Prostate gland (tissue), 2 donors: ENCODE results near the gene OR5H15.

Source experiments
- POLR2A ChIP-seq: fragments of 450-650 bp; IDR thresholded peaks from one replicate; pipeline ENCODE4 v1.6.1; 2016; ENCODE audit warnings: antibody characterized with exemption, mild to moderate bottlenecking
- POLR2AphosphoS5 ChIP-seq: sonication (generic); formaldehyde crosslinking; IDR thresholded peaks from one replicate; pipeline ENCODE4 v1.6.1; 2017; ENCODE audit warnings: antibody characterized with exemption
- TF ChIP-seq, protein P1 (sequence below), 4 experiments: fragments of 200-600 bp in 2 of 4; fragments of 450-650 bp in 2 of 4; sonication (generic) in 2 of 4; IDR thresholded peaks; 1 replicate in 3 of 4; 2 replicates in 1 of 4; pipeline ENCODE4 v1.5.1; 2016 to 2019; ENCODE audit warnings: antibody characterized with exemption in 4 of 4, mild to moderate bottlenecking in 2 of 4, moderate library complexity in 2 of 4

DNA sequence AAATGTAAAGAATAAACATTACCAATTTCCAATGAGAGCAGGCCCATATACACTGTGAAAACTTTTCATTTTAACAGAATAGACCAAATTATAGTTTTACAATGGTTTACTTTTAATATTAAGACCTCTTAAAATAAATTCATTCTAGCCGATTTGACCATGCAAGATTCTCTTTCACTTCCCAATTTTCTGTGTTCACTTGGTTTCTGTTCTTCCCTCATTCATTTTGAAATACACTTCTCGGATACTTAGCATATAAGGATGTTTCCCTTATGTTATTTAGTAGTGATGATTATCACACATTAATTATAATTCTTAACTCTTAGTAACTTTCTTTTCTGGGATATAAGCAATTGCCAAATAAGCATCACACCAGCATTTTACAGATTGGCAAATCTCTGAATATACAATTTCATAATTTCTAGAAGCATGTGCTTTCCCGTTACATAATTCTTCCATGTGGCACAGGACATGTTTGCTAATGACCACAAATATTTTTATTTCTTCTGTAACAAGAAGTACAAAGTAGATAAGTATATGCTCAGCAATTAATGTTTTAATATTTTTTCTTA lies 13.9 kb downstream of the OR5H15 start:
- TF ChIP-seq, protein P1, sequence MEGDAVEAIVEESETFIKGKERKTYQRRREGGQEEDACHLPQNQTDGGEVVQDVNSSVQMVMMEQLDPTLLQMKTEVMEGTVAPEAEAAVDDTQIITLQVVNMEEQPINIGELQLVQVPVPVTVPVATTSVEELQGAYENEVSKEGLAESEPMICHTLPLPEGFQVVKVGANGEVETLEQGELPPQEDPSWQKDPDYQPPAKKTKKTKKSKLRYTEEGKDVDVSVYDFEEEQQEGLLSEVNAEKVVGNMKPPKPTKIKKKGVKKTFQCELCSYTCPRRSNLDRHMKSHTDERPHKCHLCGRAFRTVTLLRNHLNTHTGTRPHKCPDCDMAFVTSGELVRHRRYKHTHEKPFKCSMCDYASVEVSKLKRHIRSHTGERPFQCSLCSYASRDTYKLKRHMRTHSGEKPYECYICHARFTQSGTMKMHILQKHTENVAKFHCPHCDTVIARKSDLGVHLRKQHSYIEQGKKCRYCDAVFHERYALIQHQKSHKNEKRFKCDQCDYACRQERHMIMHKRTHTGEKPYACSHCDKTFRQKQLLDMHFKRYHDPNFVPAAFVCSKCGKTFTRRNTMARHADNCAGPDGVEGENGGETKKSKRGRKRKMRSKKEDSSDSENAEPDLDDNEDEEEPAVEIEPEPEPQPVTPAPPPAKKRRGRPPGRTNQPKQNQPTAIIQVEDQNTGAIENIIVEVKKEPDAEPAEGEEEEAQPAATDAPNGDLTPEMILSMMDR (IDR thresholded peaks at IDR 0.05) = no peak
- TF ChIP-seq POLR2A = no peak
- no peak for TF ChIP-seq POLR2AphosphoS5
